Left ventricle myocardium inferior (tissue), 1 donor: ENCODE results near the gene ZNF205. TPM values are rescaled to one million over a fixed set of nuclear protein-coding genes. Genes with fewer than 3 reads are reported as not detected.

Source experiments
- DNase-seq: peaks from one replicate; pipeline ENCODE4 v3.0.0-alpha.2; 2020
- H3K27ac ChIP-seq: fragments of 200-600 bp; replicated peaks from 2 replicates; pipeline ENCODE4 v1.8.0; 2021
- H3K27me3 ChIP-seq: fragments of 200-600 bp; 2 replicates; pipeline ENCODE4 v1.8.0; 2021; ENCODE audit warnings: low read depth
- H3K36me3 ChIP-seq: fragments of 200-600 bp; 2 replicates; pipeline ENCODE4 v1.8.0; 2021
- H3K4me1 ChIP-seq: fragments of 200-600 bp; 2 replicates; pipeline ENCODE4 v1.8.0; 2021
- H3K4me3 ChIP-seq: fragments of 200-600 bp; 2 replicates; pipeline ENCODE4 v1.8.0; 2021; ENCODE audit warnings: mild to moderate bottlenecking, moderate library complexity
- H3K9me3 ChIP-seq: fragments of 200-600 bp; replicated peaks from 2 replicates; pipeline ENCODE4 v1.8.0; 2021
- intact Hi-C: fragments of 100-400 bp; cut with micrococcal nuclease; formaldehyde crosslinking; loops from one replicate; pipeline ENCODE4 v1.11.0; 2022
- total RNA-seq: library from RNA; stranded (reverse); fragmentation: NEBNext Ultra II Directional; extraction: Animal tissue kit (Norgen Biotek cat#: 25700); gene quantifications from one replicate; pipeline ENCODE4 v1.2.1, GENCODE V29; 2021
- TF ChIP-seq, protein P1 (sequence below): fragments of 200-600 bp; IDR thresholded peaks from 2 replicates; pipeline ENCODE4 v1.8.0; 2021; ENCODE audit warnings: antibody characterized with exemption, mild to moderate bottlenecking, borderline replicate concordance
- donor health status: DM: no; HTN: yes; CAD: no; lungs with severe emphysema.

Gene ZNF205
- total RNA-seq, 1 donor from 2014 or later = 8.0 TPM

DNA sequence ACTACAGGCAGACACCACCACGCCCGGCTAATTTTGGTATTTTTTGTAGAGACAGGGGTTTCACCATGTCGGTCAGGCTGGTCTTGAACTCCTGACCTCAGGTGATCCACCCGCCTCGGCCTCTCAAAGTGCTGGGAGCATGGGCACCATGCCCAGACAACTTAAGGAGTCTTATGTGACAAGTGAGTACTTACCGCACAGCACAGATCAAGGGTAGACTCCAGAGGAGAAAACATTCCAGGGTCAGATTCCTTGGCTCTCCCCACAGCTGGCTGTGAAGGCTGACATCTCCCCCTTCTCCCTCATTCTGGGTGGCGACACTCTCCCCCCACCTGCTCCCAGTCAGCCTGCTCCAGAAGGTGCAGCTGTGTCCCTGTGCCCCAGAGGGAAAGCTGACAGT is 23.9 kb upstream of the ZNF205 start:
- Histone ChIP-seq H3K4me1 (peaks cover 32% of the 10 kb centered on the region), H3K36me3 (no peaks in the 10 kb centered on the region), H3K4me3 (no peak overlapping the region), H3K27ac (peak overlapping the region; percentile 92), H3K27me3 (peaks cover 22% of the 10 kb centered on the region), H3K9me3 (no peaks in the 10 kb centered on the region)
- intact Hi-C loops = no loop called here
- TF ChIP-seq, protein P1, sequence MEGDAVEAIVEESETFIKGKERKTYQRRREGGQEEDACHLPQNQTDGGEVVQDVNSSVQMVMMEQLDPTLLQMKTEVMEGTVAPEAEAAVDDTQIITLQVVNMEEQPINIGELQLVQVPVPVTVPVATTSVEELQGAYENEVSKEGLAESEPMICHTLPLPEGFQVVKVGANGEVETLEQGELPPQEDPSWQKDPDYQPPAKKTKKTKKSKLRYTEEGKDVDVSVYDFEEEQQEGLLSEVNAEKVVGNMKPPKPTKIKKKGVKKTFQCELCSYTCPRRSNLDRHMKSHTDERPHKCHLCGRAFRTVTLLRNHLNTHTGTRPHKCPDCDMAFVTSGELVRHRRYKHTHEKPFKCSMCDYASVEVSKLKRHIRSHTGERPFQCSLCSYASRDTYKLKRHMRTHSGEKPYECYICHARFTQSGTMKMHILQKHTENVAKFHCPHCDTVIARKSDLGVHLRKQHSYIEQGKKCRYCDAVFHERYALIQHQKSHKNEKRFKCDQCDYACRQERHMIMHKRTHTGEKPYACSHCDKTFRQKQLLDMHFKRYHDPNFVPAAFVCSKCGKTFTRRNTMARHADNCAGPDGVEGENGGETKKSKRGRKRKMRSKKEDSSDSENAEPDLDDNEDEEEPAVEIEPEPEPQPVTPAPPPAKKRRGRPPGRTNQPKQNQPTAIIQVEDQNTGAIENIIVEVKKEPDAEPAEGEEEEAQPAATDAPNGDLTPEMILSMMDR = no peak
- no peak for DNase-seq

DNA sequence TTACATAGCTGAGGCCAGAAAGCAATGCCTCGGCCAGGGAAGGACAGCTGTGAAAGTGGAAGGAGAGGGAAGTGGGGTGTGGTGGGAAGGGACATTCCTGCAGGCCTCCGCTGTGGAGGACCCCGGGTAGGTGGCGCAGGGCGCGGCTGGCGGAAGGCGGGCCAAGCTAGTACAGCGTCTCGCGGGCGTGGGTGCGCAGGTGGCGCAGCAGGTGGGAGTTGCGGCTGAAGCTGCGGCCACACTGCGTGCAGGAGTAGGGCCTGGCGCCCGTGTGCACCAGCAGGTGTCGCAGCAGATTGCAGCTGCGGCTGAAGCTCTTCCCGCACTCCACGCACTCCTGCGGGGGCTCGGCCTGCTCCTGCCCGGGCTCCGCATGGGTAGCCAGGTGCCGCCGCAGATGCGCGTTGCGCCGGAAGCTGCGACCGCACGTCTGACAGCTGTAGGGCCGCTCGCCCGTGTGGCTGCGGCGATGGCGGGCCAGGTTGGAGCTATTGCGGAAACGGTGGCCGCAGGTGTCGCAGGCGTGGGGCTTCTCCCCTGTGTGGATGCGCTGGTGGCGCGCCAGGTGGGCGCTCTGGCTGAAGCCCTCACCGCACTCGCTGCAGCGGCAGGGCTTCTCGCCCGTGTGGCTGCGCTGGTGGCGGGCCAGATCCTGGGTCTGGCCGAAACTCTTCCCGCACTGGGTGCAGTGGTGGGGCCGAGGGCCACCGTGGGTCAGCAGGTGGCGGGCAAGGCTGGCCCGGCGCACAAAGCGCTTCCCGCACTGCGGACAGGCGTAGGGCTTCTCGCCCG is 23.3 kb upstream of the ZNF205 start:
- DNase-seq = no peak
- TF ChIP-seq, protein P1 = no peak
- intact Hi-C loops = no loop called here
- H3K27ac ChIP-seq = peak overlapping the region; percentile 92
- H3K9me3 ChIP-seq = no peaks in the 10 kb centered on the region
- peaks cover 32% of the 10 kb centered on the region for H3K4me1 ChIP-seq
- H3K27me3 ChIP-seq = peaks cover 27% of the 10 kb centered on the region
- no peak overlapping the region for H3K4me3 ChIP-seq
- no peaks in the 10 kb centered on the region for H3K36me3 ChIP-seq

DNA sequence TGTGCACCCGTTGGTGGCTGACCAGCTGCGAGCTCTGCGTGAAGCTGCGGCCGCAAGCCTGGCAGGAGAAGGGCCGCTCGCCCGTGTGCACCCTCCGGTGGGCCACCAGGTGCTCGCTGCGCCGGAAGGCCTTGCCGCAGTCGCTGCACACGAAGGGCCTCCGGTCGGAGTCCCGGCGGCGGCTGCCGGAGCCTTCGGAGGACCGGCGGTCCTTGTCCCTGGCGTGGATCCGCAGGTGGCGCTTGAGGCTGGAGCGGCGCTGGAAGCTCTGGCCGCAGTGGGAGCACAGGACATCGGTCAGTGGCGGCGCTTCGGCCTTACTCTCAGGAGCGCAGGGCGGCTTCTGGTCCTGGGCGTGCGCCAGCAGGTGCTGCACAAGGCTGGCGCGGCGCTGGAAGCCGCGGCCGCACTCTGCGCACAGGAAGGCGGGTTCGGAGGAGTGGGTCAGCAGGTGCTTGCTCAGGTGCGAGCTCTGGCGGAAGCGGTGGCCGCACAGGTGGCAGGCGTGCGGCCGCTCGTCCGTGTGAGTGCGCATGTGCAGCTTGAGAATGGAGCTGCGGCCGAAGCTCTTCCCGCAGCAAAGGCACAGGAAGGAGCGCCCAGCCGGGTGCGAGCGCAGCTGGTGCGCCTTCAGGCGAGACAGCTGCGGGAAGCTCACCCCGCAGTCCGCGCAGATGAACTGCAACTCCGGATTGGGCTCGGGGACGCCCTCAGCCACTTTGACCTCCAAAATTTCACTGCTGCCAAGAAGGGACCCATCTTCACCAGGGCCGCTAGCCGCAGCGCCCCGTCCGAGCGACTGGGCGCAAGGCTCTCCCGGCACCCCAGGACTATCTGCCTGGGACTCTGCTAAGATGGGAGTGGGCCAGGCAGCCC is 22.4 kb upstream of the ZNF205 start:
- TF ChIP-seq, protein P1 = no peak
- no peak for DNase-seq
- intact Hi-C loops = no loop called here
- Histone ChIP-seq H3K9me3 (no peaks in the 10 kb centered on the region), H3K4me3 (no peak overlapping the region), H3K27ac (no peak overlapping the region), H3K4me1 (peaks cover 32% of the 10 kb centered on the region), H3K36me3 (no peaks in the 10 kb centered on the region), H3K27me3 (peaks cover 27% of the 10 kb centered on the region)

DNA sequence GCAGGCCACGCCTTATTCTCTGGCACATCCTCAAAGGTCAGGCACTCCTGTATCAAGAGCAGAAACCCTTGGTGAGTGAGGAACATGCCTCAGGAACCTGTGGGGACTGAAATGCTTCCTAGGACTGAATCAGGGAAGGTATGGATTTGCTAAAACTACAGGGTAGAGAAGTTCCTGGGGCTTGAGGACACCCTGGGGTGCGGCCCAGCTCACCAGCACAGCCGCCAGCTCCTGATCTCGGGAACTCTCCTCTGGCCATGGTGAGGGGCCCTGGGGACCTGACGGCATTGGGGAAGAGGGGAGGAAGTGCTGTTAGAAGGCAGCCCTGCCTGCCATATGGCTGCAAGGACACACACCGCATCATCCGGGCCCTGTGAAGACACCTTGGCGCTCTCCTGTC is 20.8 kb upstream of the ZNF205 start:
- no peak for DNase-seq
- intact Hi-C loops = no loop called here

DNA sequence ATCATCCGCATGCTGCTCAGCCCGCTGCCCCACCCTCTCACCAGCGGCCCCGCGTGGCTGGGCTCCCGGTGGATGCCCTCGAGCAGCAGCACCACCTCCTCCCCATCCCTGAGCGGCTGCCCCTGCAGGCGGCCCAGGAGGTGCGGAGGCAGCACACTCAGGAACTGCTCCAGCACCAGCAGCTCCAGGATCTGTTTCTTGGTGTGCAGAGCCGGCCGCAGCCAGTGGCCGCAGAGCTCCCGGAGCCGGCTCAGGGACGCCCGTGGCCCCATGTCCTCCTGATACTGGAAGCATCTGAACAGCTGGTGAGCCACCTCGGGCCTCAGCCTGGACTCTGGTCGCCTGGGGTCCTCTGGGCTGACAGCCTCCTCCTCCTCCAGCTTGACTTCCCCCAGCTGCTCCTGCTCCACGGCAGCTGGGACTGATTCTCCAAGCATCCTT is 19.9 kb upstream of the ZNF205 start:
- H3K4me1 ChIP-seq = peaks cover 10% of the 10 kb centered on the region
- H3K4me3 ChIP-seq = no peak overlapping the region
- DNase-seq = no peak
- H3K9me3 ChIP-seq = no peaks in the 10 kb centered on the region
- H3K36me3 ChIP-seq = no peaks in the 10 kb centered on the region
- H3K27ac ChIP-seq = no peak overlapping the region
- intact Hi-C loops = no loop called here
- peaks cover 27% of the 10 kb centered on the region for H3K27me3 ChIP-seq
- TF ChIP-seq, protein P1 = no peak

More for the DNA sequence above, 20.8 kb upstream of the ZNF205 start:
- Histone ChIP-seq H3K36me3 (no peaks in the 10 kb centered on the region), H3K27ac (no peak overlapping the region), H3K4me1 (peaks cover 20% of the 10 kb centered on the region), H3K27me3 (peaks cover 27% of the 10 kb centered on the region), H3K9me3 (no peaks in the 10 kb centered on the region), H3K4me3 (no peak overlapping the region)
- TF ChIP-seq, protein P1 = no peak
